HG03342 (cell line): ENCODE results near the gene C12orf56.
A peak's percentile ranks its signal among the peaks of the same experiment; 100 is the strongest.
"Not testable (repeated sequence)": the region's sequence is repeated elsewhere in the genome, so short reads cannot be mapped to it uniquely, and the experiment has no call there.

Experiments used
- ATAC-seq: cut with Tn5 transposase; IDR thresholded peaks from one replicate; pipeline ENCODE4 v1.9.1; 2021; ENCODE audit warnings: mild to moderate bottlenecking, moderate library complexity; ENCODE audit not compliant: unreplicated experiment

Gene C12orf56

GRCh38 chr12:64319540-64320225, 70.9 kb downstream of the C12orf56 start:
- ATAC-seq, result not testable (repeated sequence)

DNA sequence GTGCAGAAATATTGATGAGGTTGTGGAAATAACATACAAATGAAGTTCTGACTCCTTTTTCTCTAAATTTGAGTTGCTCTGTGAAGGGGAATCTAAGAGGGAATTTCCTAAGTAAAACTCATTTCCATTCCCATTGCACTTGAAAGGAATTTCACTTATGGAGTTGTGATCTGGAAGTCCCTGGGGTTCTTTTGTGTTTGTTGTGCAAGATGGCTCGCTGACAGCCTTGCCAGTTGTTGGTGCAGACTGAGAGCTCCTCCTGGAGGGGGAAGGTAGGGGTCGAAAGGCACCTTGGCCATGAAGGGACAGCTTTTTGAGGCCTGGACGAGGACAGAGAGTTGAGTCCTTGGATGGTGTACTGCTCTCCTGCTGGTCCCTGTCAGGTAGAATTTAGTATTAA, 72.0 kb downstream of the C12orf56 start:
- no peak for ATAC-seq

DNA sequence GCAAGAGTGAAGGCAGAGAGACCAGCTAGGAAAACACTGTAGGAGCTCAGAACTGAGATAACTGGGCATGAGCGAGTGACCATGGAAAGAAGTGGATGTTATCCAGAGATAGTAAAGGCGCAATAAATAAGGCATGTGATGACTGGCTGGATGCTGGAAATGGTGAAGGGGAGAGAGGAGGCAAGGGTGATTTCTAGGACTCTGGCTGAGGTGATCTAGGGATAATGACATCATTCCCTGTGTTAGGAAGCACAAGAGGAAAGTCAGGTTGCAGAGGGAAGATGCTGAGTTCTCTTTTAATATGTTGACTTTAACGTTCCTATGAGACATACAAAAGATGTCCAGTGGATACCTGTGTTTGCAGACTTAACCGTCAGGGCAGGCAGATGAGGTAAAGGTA, 78.7 kb downstream of the C12orf56 start:
- no peak for ATAC-seq

GRCh38 chr12:64304571-64304970, 86.0 kb downstream of the C12orf56 start:
- ATAC-seq, result no peak

- ATAC-seq, result no peak
Observed at GRCh38 chr12:64299628-64300027, 90.9 kb downstream of the C12orf56 start.

DNA sequence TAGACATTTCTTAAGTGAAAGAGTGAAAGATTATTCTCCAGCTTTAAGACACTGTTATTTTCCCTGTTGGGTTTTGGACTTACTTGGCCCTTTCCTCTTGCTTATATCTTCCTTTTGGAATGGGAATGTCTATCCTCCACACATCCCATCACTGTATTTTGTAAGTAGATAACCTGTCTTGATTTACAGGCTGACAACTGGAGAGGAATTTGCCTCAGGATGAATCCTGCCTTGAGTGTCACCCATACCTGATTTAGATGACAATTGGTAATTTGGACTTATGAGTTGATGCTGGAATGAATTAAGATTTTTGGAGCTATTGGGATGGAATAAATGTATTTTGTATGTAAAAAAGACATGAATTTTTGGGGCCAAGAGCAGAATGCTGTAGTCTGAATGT, 94.3 kb downstream of the C12orf56 start:
- no peak for ATAC-seq

DNA sequence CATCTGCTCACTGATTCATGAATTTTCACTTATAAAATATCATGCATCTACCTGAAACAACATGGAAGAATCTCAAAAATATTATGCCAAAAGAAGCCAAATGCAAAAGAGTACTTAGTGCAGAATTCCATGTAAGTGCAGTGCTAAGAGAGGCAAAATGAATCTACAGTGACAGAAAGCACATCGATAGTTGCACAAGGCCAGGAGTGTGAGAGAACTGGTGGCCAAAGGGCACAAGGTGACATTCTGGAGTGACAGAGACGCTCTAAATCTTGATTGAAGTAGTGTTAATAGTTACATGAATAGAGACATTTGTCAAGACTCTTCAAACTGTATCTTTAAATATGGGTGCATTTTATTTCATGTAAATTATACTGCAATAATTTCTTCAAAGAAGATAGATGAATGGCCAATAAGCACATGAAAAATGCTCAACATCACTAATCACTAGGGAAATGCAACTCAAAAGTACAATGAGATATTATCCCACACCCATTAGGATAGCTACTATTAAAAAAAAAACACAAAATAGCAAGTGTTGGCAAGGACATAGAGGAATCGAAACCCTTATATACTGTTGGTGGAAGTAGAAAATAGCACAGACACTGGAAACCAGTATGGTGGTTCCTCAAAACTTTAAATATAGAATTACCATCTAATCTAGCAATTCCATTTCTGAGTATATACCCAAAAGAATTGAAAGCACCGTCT, 96.7 kb downstream of the C12orf56 start:
- ATAC-seq, result peak; percentile 38

GRCh38 chr12:64293174-64293573, 97.4 kb downstream of the C12orf56 start:
- ATAC-seq, result not testable (repeated sequence)

DNA sequence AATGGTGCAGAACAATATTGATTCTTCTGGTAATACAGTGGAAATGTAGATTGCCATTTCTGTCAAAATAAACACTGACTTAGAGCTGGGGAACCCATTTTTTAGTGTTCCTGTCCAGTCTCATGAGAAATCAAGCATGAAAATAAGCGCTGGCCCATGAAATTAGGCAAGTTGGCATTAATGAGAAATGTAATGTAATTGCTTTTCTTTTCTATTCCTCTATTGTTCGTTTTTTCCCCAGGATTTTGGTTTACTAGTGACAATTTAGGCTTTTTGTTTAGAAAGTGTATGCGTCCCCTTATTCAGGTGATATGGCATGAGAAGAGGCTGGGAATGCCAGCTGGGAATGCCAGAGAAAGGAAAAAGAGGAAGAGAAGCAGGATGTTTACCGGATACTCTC, 104.0 kb downstream of the C12orf56 start:
- no peak for ATAC-seq

GRCh38 chr12:64284256-64284655, 106.3 kb downstream of the C12orf56 start:
- ATAC-seq, result no peak

DNA sequence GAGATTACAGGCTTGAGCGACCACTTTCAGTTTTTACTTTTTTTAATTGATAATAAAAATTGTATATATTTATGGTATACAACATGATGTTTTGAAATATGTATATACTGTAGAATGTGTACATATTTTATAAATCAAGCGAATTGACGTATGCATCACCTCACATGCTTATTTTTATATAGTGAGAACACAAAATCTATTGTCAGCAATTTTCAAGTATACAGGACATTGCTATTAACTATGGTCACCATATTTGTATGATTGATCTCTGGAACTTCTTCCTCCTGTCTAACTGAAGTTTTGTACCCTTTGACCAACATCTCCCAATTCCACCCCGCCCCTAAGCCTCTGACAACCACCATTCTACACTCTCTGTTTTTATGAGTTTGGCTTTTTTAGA, 112.1 kb downstream of the C12orf56 start:
- no peak for ATAC-seq

DNA sequence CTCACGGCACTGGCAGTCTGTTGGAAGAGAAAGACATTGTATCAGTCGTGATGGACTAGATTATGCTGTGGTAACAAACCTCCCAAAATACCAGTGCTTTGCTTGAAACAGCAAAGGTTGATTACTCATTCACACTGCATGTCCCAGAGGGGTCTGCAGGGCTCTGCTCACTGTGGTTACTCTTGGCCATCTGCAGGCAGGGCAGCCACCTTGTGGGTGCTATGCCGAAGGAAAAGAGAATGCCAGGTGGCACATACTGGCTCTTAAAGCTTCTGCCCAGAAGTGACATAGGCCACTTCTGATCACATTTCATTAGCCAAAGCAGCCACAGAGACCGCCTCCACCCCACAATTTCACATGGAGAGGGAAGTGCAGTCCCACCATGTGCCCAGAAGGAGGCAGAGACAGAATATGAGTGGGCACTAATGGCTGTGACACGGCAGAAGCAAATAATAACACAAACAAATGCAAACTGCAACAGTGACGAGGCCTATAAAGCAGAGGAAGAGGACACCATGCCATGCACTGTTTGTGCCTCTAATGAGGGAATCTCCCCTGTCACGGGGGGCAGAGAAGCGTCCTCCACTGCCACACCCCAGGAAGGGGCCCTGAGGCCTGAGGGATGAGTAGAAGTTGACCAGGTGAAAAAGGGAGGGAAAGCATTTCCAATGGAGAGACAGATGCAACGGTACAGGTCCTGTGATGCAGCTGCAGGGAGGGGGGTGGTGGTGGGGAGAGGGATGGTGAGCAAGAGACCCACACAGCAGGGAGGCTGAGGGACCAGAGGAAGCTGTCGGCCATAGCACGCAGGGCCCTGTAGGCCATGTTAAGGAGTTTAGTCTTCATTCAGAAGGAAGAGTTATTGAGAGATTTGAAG, 116.8 kb downstream of the C12orf56 start:
- peak; percentile 82 for ATAC-seq

- ATAC-seq, result no peak
Observed at GRCh38 chr12:64270411-64270810, 120.1 kb downstream of the C12orf56 start.

- ATAC-seq, result no peak
Observed at GRCh38 chr12:64269161-64269560, 121.4 kb downstream of the C12orf56 start.

GRCh38 chr12:64268409-64268808, 122.1 kb downstream of the C12orf56 start:
- no peak for ATAC-seq

DNA sequence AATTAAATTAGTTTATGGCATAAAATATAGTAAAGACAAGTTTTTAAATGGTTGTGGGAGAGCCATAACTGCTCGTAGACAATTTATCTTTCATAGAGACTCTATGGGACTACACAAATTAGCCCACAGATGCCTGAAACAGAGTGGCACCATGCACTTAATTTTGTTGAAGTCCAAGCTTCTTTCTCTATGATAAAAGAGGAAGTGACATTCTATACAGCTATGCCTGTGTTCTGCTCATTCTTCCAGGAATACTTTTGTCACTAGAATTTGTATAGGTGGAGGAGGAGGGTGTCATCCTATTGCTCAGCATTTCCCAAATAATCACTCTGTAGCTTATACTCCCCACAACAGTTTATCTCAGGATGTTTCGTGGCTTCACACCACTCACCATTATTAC, 124.7 kb downstream of the C12orf56 start:
- no peak for ATAC-seq

- ATAC-seq, result no peak
Observed at GRCh38 chr12:64261813-64262212, 128.7 kb downstream of the C12orf56 start.

- no peak for ATAC-seq
Observed at GRCh38 chr12:64258576-64258975, 132.0 kb downstream of the C12orf56 start.

- ATAC-seq, result peak; percentile 39
Observed at GRCh38 chr12:64256166-64256800, 134.3 kb downstream of the C12orf56 start.

GRCh38 chr12:64255249-64255648, 135.3 kb downstream of the C12orf56 start:
- ATAC-seq, result no peak

DNA sequence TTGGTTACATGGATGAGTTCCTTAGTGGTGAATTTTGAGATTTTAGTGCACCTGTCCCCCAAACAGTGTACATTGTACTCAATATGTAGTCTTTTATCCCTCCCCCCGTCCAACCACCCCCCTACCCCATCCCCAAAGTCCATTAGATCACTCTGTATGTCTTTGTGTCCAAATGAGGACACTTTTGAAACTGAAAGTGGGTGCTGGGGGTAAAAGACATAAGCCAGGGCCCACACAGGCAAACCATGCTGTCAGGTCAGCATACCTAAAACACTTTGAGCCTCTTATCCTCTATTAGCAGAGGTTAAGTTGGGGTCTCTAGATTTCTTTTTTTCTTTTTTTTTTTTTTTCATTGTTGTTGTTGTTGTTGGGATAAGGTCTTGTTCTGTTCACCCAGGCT, 137.2 kb downstream of the C12orf56 start:
- no peak for ATAC-seq
